ENCODE data around the gene ASB18.

- TF ChIP-seq CTCF (tag by site-specific recombination; IDR thresholded peaks at IDR 0.05) (no peak), KLF10 (tag by site-specific recombination; IDR thresholded peaks at IDR 0.05) (no peak), ZNF558 (tag by site-specific recombination; IDR thresholded peaks at IDR 0.05) (no peak), ZNF555 (tag by site-specific recombination; conservative IDR thresholded peaks at IDR 0.05) (no peak)
Observed at GRCh38 chr2:236172255-236173035, 91.8 kb downstream of the ASB18 start.
